PFSK-1 (cell line): ENCODE results near the gene CPA4.

Source experiments
- FOXP2 ChIP-seq: optimal IDR thresholded peaks from 2 replicates; pipeline ENCODE3; 2011; ENCODE audit warnings: borderline replicate concordance, control low read depth, inconsistent platforms; ENCODE audit not compliant: insufficient read depth; ENCODE audit errors: extremely low read length, extremely low read depth
- POLR2AphosphoS5 ChIP-seq: IDR thresholded peaks from 2 replicates; pipeline ENCODE4 v1.6.1; 2012; ENCODE audit warnings: low read depth, mild to moderate bottlenecking, control low read depth, low read length, moderate library complexity
- REST ChIP-seq, 2 experiments: IDR thresholded peaks; 2 replicates each; pipeline versions ENCODE4 v1.6.1 to v1.8.0; 2011 to 2012; ENCODE audit warnings: low read depth in 2 of 2, low read length in 2 of 2, control low read depth in 1 of 2, inconsistent platforms in 1 of 2, mild to moderate bottlenecking in 1 of 2, moderate library complexity in 1 of 2; ENCODE audit not compliant: insufficient read depth in 1 of 2
- TAF1 ChIP-seq: IDR thresholded peaks from 2 replicates; pipeline ENCODE4 v1.6.1; 2012; ENCODE audit warnings: low read length, control low read depth, borderline replicate concordance; ENCODE audit not compliant: insufficient read depth

- no peak for TF ChIP-seq REST (IDR thresholded peaks at IDR 0.05; ENCODE audit: insufficient read depth in 1 of 2, low read depth in 2 of 2, low read length in 2 of 2)
- TF ChIP-seq TAF1: no peak
- no peak for TF ChIP-seq POLR2AphosphoS5
- no peak for TF ChIP-seq FOXP2
Measured at GRCh38 chr7:130290745-130291144, 2.2 kb upstream of the CPA4 start.
